Liver (tissue), 3 donors: ENCODE measurements around the gene GSAP.

Experiments used
- CTCF ChIP-seq: fragments of 150-350 bp; IDR thresholded peaks from 2 replicates; pipeline ENCODE4 v1.5.1; 2017; ENCODE audit warnings: improper control_type of control experiment, low read depth, low read length; ENCODE audit not compliant: missing input control
- MAX ChIP-seq: IDR thresholded peaks from 2 replicates; pipeline ENCODE4 v1.6.1; 2016; ENCODE audit warnings: antibody characterized with exemption
- NR2F2 ChIP-seq: IDR thresholded peaks from 2 replicates; pipeline ENCODE4 v1.6.1; 2016; ENCODE audit warnings: antibody characterized with exemption
- REST ChIP-seq: IDR thresholded peaks from 2 replicates; pipeline ENCODE4 v1.6.1; 2016; ENCODE audit warnings: antibody characterized with exemption, mild to moderate bottlenecking
- SP1 ChIP-seq: IDR thresholded peaks from 2 replicates; pipeline ENCODE4 v1.6.1; 2018; ENCODE audit warnings: antibody characterized with exemption, mild to moderate bottlenecking
- donor health status: healthy.
- donor health status: healthy.

GRCh38 chr7:77338883-77339629 lies 77.1 kb downstream of the GSAP start:
- no peak for TF ChIP-seq MAX
- TF ChIP-seq CTCF: no peak
- no peak for TF ChIP-seq SP1
- no peak for TF ChIP-seq REST
- TF ChIP-seq NR2F2: no peak
